ENCODE measurements around the gene CD320. TPM values are rescaled to one million over a fixed set of nuclear protein-coding genes. Genes with fewer than 3 reads are reported as not detected.

The CD320 gene
- total RNA-seq, 2 experiments from 2014 or later = 93.6 to 98.8 TPM

GRCh38 chr19:8335343-8336071 lies 27.3 kb upstream of the CD320 start:
- POLR2A ChIA-PET = interaction anchor here (1.0 kb wide), 1 partner anchor 110 kb away, joined by 3 read pairs; no protein-coding TSS in a partner anchor

GRCh38 chr19:8334458-8335342 lies 26.5 kb upstream of the CD320 start:
- ChIA-PET POLR2A (interaction anchor here (0.6 to 1.8 kb wide), 3 partner anchors 13 to 111 kb away, joined by 3 to 5 read pairs (median 3); partner anchors contain the start of genes NDUFA7 and RPS28), CTCF (interaction anchor here (0.8 to 1.4 kb wide), 7 partner anchors 11 to 332 kb away, joined by 3 to 4 read pairs (median 3); partner anchors contain the start of gene ANGPTL4)

More at GRCh38 chr19:8335343-8336071, 27.3 kb upstream of the CD320 start:
- CTCF ChIA-PET = interaction anchor here (0.5 to 1.4 kb wide), 7 partner anchors 12 to 333 kb away, joined by 3 read pairs; no protein-coding TSS in a partner anchor

GRCh38 chr19:8333767-8334457 lies 25.8 kb upstream of the CD320 start:
- ChIA-PET POLR2A (interaction anchor here (0.6 to 1.8 kb wide), 2 partner anchors 13 to 15 kb away, joined by 3 to 5 read pairs; partner anchors contain the start of genes NDUFA7 and RPS28), CTCF (interaction anchor here (0.8 to 1.2 kb wide), 3 partner anchors 14 to 29 kb away, joined by 3 to 4 read pairs (median 3); partner anchors contain the start of gene ANGPTL4)

- ChIA-PET POLR2A (interaction anchor here (1.8 kb wide), 1 partner anchor 12 kb away, joined by 5 read pairs; the partner anchor contains the start of genes NDUFA7 and RPS28), CTCF (no interaction called here)
Observed at GRCh38 chr19:8332976-8333766, 25.0 kb upstream of the CD320 start.

- POLR2A ChIA-PET = no interaction called here
- CTCF ChIA-PET = interaction anchor here (0.8 kb wide), 1 partner anchor 9 kb away, joined by 4 read pairs; no protein-coding TSS in a partner anchor
Observed at GRCh38 chr19:8331263-8331845, 23.2 kb upstream of the CD320 start.

GRCh38 chr19:8329996-8330395 lies 21.8 kb upstream of the CD320 start:
- ChIA-PET POLR2A (no interaction called here), CTCF (no interaction called here)

- POLR2A ChIA-PET = no interaction called here
- CTCF ChIA-PET = no interaction called here
Observed at GRCh38 chr19:8325454-8325853, 17.3 kb upstream of the CD320 start.

- ChIA-PET POLR2A (interaction anchor here (1.3 kb wide), 1 partner anchor 12 kb away, joined by 3 read pairs; no protein-coding TSS in a partner anchor), CTCF (interaction anchor here (1.2 kb wide), 1 partner anchor 55 kb away, joined by 3 read pairs; no protein-coding TSS in a partner anchor)
Observed at GRCh38 chr19:8324186-8325050, 16.3 kb upstream of the CD320 start.

- POLR2A ChIA-PET = interaction anchor here (1.2 to 1.3 kb wide), 2 partner anchors 13 to 17 kb away, joined by 3 to 6 read pairs; no protein-coding TSS in a partner anchor
- CTCF ChIA-PET = interaction anchor here (1.1 to 1.4 kb wide), 3 partner anchors 12 to 182 kb away, joined by 3 read pairs; no protein-coding TSS in a partner anchor
Observed at GRCh38 chr19:8323781-8324185, 15.6 kb upstream of the CD320 start.

- CTCF ChIA-PET = interaction anchor here (1.2 to 1.4 kb wide), 2 partner anchors 183 to 378 kb away, joined by 3 to 4 read pairs; no protein-coding TSS in a partner anchor
- POLR2A ChIA-PET = interaction anchor here (0.7 to 1.2 kb wide), 2 partner anchors 15 to 277 kb away, joined by 3 to 6 read pairs; no protein-coding TSS in a partner anchor
Observed at GRCh38 chr19:8322638-8322997, 14.5 kb upstream of the CD320 start.

GRCh38 chr19:8321986-8322637 lies 14.0 kb upstream of the CD320 start:
- ChIA-PET CTCF (interaction anchor here (1.1 to 1.2 kb wide), 2 partner anchors 20 to 378 kb away, joined by 3 to 4 read pairs; no protein-coding TSS in a partner anchor), POLR2A (interaction anchor here (0.6 to 2.0 kb wide), 3 partner anchors 12 to 29 kb away, joined by 3 to 7 read pairs (median 5); partner anchors contain the start of gene CD320)

GRCh38 chr19:8321067-8321985 lies 13.2 kb upstream of the CD320 start, which contains the start of the genes NDUFA7 and RPS28:
TSS of gene NDUFA7 (minus strand) at chr19:8321375. CDS start at chr19:8321358, 17 bp downstream.
TSS of gene RPS28 (plus strand) at chr19:8321496. CDS start at chr19:8321531, 35 bp downstream.
- ChIA-PET CTCF (interaction anchor here (1.0 to 1.1 kb wide), 2 partner anchors 14 to 21 kb away, joined by 3 to 5 read pairs; no protein-coding TSS in a partner anchor), POLR2A (interaction anchor here (0.6 to 2.0 kb wide), 6 partner anchors 13 to 37 kb away, joined by 3 to 7 read pairs (median 4); partner anchors contain the start of gene CD320)

- ChIA-PET CTCF (interaction anchor here (1.0 kb wide), 2 partner anchors 14 kb away, joined by 3 to 5 read pairs; no protein-coding TSS in a partner anchor), POLR2A (interaction anchor here (0.6 to 2.0 kb wide), 6 partner anchors 9 to 54 kb away, joined by 3 to 7 read pairs (median 3); partner anchors contain the start of gene CD320)
Observed at GRCh38 chr19:8320564-8321066, 12.5 kb upstream of the CD320 start.
